ENCODE measurements around the gene NPAS3. TPM values are rescaled to one million over a fixed set of nuclear protein-coding genes. Genes with fewer than 3 reads are reported as not detected.

Gene NPAS3
- total RNA-seq, 2 experiments from 2014 or later: not detected

DNA sequence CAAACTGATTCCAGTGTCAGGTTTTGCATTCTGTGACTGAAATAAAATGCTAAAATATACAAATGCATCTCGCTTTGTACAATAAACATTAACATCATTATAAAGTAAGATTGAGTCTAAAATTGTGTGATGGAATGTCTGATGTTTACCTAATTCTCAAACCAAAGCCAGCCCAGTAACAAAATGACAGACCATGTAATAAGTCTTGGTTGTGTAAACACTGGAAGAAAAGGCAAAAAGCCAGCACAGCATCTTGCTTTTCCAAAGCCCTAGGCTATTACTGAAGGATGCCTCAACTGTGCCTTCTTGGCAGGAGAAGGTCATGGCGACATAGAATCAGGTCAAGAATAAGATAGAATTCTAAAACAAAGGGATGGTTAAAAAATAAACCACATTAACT lies 842.6 kb downstream of the NPAS3 start:
- Mint-ChIP-seq H3K27me3 (peaks cover 4% of the 10 kb centered on the region), H3K9me3 (no peaks in the 10 kb centered on the region), H3K4me1 (ENCODE audit: low read depth) (no peaks in the 10 kb centered on the region), H3K36me3 (ENCODE audit: low read depth) (no peaks in the 10 kb centered on the region), H3K27ac (no peak overlapping the region), H3K4me3 (no peak overlapping the region)
- ChIA-PET CTCF (interaction anchor here (1.0 to 4.0 kb wide), 2 partner anchors 12 to 1206 kb away, joined by 3 to 29 read pairs; no protein-coding TSS in a partner anchor), POLR2A (no interaction called here)
- TF ChIP-seq, protein P1, sequence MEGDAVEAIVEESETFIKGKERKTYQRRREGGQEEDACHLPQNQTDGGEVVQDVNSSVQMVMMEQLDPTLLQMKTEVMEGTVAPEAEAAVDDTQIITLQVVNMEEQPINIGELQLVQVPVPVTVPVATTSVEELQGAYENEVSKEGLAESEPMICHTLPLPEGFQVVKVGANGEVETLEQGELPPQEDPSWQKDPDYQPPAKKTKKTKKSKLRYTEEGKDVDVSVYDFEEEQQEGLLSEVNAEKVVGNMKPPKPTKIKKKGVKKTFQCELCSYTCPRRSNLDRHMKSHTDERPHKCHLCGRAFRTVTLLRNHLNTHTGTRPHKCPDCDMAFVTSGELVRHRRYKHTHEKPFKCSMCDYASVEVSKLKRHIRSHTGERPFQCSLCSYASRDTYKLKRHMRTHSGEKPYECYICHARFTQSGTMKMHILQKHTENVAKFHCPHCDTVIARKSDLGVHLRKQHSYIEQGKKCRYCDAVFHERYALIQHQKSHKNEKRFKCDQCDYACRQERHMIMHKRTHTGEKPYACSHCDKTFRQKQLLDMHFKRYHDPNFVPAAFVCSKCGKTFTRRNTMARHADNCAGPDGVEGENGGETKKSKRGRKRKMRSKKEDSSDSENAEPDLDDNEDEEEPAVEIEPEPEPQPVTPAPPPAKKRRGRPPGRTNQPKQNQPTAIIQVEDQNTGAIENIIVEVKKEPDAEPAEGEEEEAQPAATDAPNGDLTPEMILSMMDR (IDR thresholded peaks at IDR 0.05): no peak
- DNase-seq: no peak
- ATAC-seq: no peak
- intact Hi-C loops (cut with micrococcal nuclease): no loop called here

DNA sequence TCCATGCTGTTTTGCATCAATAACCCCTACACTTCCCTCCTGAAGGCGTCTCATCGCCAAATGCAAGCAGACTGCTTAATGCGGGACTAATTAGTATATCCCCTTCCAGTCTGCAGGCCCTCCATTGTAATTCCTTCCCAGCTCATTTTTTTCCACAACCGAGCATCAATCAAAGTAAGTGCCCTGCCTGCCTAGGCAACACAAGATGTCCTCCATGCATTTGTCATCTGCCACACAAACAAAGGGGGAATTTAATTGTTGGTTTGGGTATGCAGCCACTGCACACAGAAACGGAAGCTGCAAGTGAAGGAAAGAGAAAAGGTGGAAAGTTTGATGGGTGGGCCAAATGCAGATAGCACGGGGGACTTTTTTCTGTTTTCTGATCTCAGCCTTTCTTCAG lies 844.2 kb downstream of the NPAS3 start:
- TF ChIP-seq, protein P1 (IDR thresholded peaks at IDR 0.05): no peak
- H3K27ac Mint-ChIP-seq: no peak overlapping the region
- no peaks in the 10 kb centered on the region for H3K36me3 Mint-ChIP-seq (ENCODE audit: low read depth)
- peaks cover 5% of the 10 kb centered on the region for H3K27me3 Mint-ChIP-seq
- CTCF ChIA-PET: interaction anchor here (4.0 kb wide), 1 partner anchor 10 kb away, joined by 29 read pairs; no protein-coding TSS in a partner anchor
- DNase-seq (no peak), ATAC-seq (no peak)
- no peaks in the 10 kb centered on the region for H3K4me1 Mint-ChIP-seq (ENCODE audit: low read depth)
- intact Hi-C loops (cut with micrococcal nuclease): no loop called here
- no peaks in the 10 kb centered on the region for H3K9me3 Mint-ChIP-seq
- POLR2A ChIA-PET: no interaction called here
- no peak overlapping the region for H3K4me3 Mint-ChIP-seq

DNA sequence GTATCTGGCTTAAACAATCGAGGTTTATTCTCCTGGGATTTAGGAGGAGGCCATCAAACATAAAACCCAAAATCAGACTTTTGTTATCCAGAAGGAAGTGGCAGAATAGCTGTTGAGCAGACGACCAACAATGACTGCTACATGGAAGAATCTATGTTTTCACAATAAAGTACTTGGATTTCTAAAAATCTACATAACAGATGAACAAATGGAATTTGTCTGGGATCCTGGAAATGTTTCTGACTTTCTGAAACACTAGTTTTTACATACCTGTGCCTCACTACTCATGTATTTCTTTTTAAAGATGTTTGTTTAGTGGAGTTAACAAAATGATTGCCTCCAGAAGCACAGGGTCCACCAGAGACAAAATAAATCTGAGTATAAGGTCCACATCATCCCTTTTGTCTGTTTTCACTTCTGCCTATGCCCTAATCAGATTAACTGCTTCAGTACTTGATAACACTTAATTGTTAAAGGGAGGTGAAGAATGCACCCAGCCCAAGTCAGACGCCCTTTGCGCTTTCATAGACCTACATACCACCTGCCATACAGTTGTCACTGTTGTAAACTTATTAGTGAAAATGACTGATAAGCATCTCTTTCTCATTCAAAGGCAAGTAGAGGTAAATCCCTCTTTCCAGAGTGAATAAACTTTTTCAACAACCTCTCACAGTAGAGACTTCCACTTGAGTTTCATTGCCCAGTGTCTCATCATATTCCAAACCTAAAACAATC lies 847.6 kb downstream of the NPAS3 start:
- CTCF ChIA-PET: no interaction called here
- POLR2A ChIA-PET: no interaction called here
- no peak overlapping the region for H3K4me3 Mint-ChIP-seq
- no peak overlapping the region for H3K27ac Mint-ChIP-seq
- TF ChIP-seq, protein P1 (IDR thresholded peaks at IDR 0.05): no peak
- DNase-seq (no peak), ATAC-seq (no peak)
- no peaks in the 10 kb centered on the region for H3K36me3 Mint-ChIP-seq (ENCODE audit: low read depth)
- H3K9me3 Mint-ChIP-seq: no peaks in the 10 kb centered on the region
- intact Hi-C loops (cut with micrococcal nuclease): no loop called here
- peaks cover 8% of the 10 kb centered on the region for H3K27me3 Mint-ChIP-seq
- peaks cover 3% of the 10 kb centered on the region for H3K4me1 Mint-ChIP-seq (ENCODE audit: low read depth)

DNA sequence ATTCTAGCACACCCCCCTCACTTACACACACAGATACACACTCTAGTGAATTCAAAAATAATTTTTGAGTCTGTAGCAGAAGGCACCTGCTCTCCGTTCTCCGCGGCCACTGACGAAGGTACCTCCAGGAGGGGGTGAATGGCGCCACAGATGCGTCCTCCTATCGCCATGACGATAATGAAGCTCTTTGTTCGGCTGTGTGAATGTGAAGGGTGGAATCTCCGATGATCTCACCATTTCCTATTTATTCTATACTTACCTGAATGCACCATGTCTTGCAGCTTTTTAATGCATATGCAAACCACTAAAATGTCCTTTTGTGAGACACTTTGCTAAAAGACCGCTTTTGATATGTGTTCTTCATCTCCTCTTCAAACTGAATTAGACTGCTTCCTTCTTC lies 849.5 kb downstream of the NPAS3 start:
- POLR2A ChIA-PET: no interaction called here
- Mint-ChIP-seq H3K4me1 (ENCODE audit: low read depth) (peaks cover 7% of the 10 kb centered on the region), H3K27me3 (peaks cover 19% of the 10 kb centered on the region), H3K9me3 (no peaks in the 10 kb centered on the region), H3K4me3 (no peak overlapping the region), H3K36me3 (ENCODE audit: low read depth) (no peaks in the 10 kb centered on the region), H3K27ac (no peak overlapping the region)
- intact Hi-C loops (cut with micrococcal nuclease): no loop called here
- CTCF ChIA-PET: no interaction called here
- no peak for DNase-seq
- TF ChIP-seq, protein P1 (IDR thresholded peaks at IDR 0.05): no peak
- no peak for ATAC-seq

DNA sequence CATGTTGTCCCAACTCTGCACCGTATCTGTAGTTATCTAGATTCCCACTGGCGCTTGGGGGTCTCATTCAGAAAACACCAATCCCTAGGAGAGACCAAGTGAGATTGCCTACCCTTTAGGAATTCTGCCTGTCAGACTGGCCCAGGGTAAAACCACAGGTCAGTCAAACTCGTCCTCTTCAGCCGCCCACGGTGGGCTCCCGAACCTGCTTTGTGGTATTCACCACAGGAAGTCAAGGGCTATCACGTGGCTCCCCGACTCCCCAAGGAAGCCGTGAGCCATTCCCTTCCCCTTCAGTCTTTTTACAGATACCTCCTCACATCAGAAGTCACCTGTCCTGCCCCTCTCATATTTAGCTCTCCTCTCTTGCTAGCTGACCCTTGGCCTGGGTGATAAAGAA lies 852.3 kb downstream of the NPAS3 start:
- intact Hi-C loops (cut with micrococcal nuclease): loop anchor here (5.0 to 10.0 kb wide), 2 partner anchors 1076 to 1214 kb away; no protein-coding TSS in a partner anchor
- Mint-ChIP-seq H3K27me3 (peaks cover 22% of the 10 kb centered on the region), H3K4me1 (ENCODE audit: low read depth) (peaks cover 7% of the 10 kb centered on the region), H3K9me3 (no peaks in the 10 kb centered on the region), H3K4me3 (no peak overlapping the region), H3K36me3 (ENCODE audit: low read depth) (no peaks in the 10 kb centered on the region), H3K27ac (no peak overlapping the region)
- TF ChIP-seq, protein P1 (IDR thresholded peaks at IDR 0.05): no peak
- ChIA-PET POLR2A (no interaction called here), CTCF (no interaction called here)
- DNase-seq: no peak
- no peak for ATAC-seq

Data from activated CD8-positive, alpha-beta T cell treated with anti-CD3 and anti-CD28 coated beads for 36 hours (primary cell).